HG03196 (cell line): ENCODE data around the gene WDR7.

Source experiments
- ATAC-seq: cut with Tn5 transposase; IDR thresholded peaks from one replicate; pipeline ENCODE4 v1.9.1; 2021; ENCODE audit not compliant: unreplicated experiment

The WDR7 gene

DNA sequence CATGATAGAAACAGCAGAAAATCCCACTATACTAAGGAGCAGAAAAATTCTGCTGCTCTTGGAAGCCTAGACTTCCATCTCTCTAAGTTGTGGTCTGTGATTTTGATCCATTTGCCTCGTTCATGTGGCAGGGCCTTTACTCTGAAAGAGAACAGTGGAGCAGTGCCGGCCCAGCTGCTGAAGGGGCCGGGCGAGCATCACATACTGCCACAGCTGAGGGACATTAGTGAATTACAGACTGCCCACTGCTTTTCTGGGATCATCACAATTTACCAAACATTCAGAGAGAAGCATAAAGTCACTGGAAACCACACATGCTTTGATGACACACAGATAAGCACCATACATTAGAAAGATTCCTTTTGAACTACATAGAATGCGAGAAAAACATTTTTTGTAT lies 278.7 kb downstream of the WDR7 start:
- no peak for ATAC-seq

DNA sequence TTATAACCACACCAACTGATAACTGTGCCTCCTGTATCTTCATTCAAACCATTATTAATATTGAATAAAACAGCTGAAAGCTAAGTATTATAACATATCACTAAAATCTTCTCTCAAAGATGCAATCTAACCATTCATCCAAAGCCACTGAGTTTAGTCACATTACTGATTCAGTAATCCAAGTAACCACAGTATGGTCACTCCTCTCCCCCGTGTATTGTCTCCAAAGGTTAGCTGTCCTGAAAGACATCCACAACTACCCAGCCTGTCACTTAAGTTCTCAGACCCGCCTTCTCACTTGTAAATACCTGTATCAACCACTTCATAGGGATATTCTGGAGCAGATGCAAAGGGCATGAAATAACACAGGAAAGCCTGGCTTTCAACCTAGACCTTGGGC lies 282.3 kb downstream of the WDR7 start:
- ATAC-seq = no peak

- no peak for ATAC-seq
Observed at GRCh38 chr18:56934131-56934530, 283.0 kb downstream of the WDR7 start.

- no peak for ATAC-seq
Observed at GRCh38 chr18:56934906-56935305, 283.7 kb downstream of the WDR7 start.

DNA sequence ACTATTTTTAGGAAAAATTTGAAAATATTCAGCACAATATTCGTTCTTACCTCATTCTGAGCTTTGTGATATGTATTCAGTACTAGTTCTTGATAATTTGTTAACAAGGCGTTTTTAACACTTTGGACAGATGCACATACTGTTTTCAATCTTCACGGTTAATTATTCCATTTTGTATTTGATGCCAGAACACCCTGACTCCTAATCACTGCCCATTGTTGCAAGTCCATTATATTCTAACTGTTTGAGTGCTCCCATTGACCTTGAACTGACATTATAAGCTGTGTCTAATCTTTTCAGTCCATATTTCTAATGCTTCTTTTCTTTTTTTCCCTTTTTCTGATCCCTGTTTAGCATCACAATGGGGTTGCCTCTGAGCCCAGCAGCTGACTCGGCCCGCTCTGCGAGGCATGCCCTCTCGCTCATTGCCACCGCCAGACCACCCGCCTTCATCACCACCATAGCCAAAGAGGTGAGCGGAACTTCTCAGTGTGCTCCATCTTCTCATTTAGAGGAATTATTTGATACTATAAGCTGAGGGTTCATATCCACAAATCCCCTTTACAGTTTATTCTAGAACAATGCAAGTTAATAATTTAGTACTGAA lies 284.4 kb downstream of the WDR7 start:
- no peak for ATAC-seq

DNA sequence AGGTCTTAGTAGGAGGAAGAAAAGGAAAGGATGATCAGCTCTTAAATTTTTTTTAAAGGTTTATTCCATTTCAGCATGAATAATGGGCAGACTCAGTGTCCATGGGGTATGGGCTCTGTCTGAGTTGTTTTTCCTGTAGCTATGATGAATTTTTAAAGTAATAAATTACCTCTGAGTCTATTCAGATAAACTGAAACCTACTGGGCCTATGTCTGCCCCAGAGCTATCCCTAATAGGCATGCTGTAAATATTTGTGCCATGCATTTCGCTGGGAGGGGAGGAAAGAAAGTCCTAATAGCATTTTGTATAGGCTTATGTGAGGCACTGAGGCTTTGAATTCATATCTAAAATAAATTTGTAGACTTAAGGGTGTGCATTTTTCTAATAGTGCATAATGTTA lies 285.3 kb downstream of the WDR7 start:
- ATAC-seq = no peak

GRCh38 chr18:56937874-56938430 lies 286.8 kb downstream of the WDR7 start:
- ATAC-seq = no peak

GRCh38 chr18:56945171-56946083 lies 294.3 kb downstream of the WDR7 start:
- no peak for ATAC-seq

GRCh38 chr18:56947236-56947635 lies 296.1 kb downstream of the WDR7 start:
- ATAC-seq = no peak

DNA sequence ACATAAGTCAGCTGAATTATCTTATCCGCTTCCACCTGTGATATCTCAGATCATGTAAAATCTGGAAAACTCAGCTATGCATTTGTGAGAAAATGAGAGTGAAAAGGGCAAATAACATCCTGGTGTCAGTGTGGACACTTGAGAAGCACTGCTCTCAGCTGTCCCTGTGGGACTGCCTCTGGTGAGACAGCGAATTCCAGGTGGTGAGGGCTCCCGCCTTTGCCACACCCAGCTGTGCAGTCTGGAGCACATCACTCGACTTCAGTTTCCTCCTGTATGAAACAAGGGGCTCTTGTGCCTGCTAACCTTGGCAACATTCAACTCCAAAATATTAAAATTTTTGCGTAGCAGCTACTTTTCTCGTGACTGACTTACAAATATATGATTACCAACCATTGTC lies 300.9 kb downstream of the WDR7 start:
- ATAC-seq = no peak

DNA sequence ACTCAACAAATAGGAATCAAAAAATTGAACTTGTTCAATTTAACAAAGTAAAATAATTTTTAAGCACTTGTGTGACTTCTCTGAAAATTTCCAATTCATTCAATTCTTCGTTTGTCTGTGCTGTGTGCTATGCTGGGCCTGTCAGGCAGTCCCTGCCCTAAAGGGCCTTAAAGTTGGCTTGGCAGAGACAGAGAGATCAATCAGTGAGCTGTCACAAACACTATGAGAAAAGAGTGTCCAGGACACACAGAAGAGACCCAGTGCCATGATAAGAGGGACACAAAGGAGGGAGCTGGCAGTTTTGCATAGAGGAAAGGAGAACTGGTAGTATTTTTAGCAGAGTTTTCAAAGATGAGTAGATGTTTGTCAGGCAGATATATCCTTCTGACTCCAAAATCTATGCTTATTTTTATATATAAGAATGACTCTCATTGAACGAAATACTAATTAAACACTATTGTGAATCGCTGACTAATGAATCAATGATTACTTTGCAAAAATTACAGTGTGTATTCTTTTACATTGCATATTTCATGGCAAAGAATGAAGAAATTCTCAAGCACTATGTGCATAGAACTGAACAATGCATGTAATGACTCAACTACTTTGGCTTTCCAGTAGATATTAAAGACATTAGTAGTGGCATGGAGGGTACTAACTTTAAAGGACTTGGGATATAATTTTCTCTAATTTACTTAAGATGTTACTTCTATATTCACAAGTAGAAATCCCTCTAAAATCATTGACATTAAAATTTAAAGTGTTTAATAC lies 302.5 kb downstream of the WDR7 start:
- ATAC-seq = no peak

DNA sequence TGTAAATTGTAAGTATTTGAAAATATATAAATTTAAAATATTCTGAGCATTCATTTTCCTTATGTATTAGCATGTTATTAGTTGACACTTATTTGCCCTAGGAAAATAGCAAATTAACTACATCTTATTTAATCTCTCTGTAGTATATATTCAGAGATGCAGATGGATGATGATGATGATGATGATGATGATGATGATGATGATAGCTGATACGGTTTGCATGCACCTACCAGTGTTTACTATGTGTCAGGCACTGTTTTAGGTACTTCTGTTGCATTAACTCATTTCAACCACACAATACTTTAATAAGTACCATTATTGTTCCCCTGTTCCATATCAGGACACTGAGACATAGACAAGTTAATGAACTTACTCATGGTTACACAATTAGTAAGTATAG lies 304.3 kb downstream of the WDR7 start:
- no peak for ATAC-seq

DNA sequence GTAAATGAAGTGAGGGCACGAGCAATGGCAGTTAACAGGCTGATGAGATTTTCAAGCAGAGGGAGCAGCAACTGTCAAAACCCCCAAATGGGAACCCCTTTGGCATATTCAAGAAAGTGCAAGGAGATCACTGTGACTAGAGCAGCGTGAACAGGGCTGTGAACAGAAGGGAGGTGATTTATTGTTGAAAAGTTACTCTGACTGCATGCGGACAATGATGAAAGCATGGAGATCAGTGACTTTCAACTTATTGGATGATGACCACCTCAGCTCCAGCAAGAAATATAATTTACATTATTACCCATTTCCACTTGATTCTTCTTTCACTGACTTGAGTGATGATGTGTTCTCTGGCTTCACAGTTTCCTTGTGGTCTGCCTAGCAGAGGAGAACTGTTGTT lies 308.0 kb downstream of the WDR7 start:
- ATAC-seq = no peak

DNA sequence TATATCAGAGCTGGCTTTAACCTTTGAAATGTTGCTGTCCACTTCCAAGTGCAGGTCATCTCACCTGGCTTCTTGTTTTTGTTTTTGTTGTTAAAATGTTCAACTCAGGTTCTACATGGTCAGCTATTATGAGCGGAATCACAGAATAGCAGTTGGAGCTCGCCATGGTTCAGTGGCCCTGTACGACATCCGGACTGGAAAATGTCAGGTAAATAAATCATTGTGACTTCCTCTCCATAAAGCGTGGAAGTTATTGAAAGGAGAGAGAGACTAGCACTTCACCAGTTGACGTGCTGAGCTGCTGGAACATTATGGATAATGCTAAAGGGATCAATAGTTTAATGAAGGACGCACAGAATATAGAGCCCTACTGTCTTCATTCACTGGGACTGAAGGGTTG lies 311.2 kb downstream of the WDR7 start:
- no peak for ATAC-seq

DNA sequence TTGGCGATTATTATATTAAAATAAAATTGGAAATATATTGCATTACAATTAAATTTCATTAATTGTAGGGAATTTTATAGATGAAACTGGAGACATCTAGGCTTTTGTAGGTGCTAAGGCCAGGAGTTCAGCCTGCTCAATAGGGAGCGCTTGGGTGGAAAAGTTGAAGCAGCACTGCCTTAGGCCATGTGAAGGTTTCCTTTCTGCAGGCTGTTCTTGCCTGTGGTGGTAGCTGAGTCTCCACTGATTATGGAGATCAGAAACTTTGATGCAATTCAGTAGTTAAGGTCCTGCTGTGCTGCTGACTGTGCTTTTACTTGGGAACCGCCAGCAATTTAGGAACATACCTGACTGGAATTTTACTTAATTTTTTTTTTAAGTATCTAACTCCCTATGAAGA lies 315.9 kb downstream of the WDR7 start:
- no peak for ATAC-seq

GRCh38 chr18:56973487-56973886 lies 322.3 kb downstream of the WDR7 start:
- no peak for ATAC-seq

DNA sequence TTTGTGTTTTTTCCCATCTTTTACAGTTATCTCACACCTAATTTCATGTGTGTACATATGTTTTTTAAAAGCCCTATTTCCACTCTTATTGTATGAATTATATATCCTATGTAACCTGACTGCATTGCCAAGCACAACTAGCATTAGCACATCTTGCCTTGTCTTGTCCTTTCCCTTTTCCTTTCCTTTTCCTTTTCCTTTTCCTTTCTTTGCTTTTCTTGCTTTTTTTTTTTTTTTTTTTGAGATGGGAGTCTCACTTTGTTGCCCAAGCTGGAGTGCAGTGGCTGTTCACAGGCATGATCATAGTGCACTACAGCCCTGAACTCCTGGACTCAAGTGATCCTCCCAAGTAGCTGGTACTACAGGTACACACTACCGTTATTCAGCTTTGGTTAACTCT lies 323.0 kb downstream of the WDR7 start:
- no peak for ATAC-seq

DNA sequence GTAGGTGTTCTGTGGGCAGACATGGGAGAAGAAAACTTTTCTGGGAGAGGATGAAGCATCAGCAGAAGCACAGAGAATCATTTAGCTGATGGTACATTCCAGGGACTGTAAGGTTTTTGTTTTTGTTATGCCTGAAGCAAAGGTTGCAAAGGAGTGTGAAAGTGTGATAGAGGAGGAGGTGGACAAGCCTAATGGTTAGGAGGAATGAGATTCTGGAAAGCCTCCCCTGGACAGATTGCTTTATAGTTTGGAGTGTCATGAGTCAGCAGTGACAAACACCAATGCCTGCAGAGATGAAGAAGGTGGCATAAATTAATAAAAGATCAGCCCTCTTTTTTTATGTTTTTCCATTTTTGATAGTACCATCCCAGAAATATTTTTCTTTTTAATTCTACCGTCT lies 324.1 kb downstream of the WDR7 start:
- ATAC-seq = no peak

GRCh38 chr18:56977309-56977708 lies 326.1 kb downstream of the WDR7 start:
- no peak for ATAC-seq

DNA sequence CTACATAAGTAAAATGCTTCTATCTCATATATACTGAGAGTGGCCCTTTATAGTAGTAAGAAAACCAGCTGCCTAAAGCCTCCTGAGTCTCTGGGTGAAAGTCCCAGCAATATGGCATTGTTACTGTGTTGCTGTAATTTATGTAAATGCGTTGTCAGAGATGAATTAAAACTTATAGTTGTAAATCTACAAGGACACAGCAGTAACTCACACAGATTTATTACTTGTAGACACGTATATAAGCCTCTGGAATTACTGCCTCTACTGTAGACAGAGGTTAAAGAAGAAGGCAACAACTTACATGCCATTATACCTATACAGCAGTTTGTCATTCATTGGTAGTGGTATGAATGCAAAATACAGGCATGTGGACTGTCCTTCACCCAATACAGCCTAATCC lies 326.6 kb downstream of the WDR7 start:
- ATAC-seq = no peak

DNA sequence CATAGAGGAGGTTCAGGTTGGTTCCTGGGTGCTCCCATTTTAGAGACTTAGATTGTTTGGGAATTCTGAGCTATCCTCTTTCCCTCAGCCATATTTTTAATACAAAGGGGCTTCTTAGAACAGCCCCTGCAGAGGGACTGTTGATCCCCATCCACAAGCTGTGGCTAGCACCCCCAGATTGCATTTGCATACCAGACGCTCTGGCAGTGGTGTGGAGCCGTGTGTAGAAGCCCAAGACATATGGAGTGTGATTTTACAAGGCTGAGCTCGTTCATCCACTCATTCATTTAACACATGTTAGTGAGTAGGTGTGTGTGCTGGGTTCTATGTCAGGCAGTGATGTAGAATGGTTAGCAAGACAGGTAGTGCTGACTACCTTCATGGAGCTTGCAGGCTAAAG lies 329.0 kb downstream of the WDR7 start:
- ATAC-seq = no peak

DNA sequence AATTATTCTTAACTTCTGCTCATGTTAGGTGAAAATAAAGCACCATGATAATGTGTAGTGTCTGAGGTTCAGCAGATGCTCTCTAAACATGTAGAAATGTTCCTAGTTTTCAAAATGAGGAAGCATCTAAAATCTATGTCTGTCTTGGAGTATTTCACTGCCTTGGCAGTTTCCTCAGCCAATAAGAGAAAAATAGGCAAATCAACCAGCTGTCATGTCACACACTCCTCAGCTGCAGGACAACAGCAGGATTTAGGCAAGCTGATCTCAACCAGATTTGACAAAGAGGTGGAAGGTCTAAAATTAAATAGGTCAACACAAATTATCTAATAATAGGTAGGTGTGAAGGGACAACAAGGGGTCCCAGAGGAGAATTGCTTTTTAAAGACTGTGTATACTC lies 331.6 kb downstream of the WDR7 start:
- no peak for ATAC-seq
